C4-2B (cell line): ENCODE measurements around the gene LSM12.
"Not testable (repeated sequence)": the region's sequence is repeated elsewhere in the genome, so short reads cannot be mapped to it uniquely, and the experiment has no call there.

ENCODE experiments used
- H3K27ac ChIP-seq: fragments of 450-650 bp; 2 replicates; pipeline ENCODE4 v1.5.1; 2017
- ZFX ChIP-seq: fragments of 450-650 bp; IDR thresholded peaks from 2 replicates; pipeline ENCODE4 v1.6.1; 2017
- TF ChIP-seq, protein P1 (sequence below): fragments of 450-650 bp; conservative IDR thresholded peaks from 2 replicates; pipeline ENCODE4 v1.5.1; 2017; ENCODE audit warnings: mild to moderate bottlenecking

The LSM12 gene

DNA sequence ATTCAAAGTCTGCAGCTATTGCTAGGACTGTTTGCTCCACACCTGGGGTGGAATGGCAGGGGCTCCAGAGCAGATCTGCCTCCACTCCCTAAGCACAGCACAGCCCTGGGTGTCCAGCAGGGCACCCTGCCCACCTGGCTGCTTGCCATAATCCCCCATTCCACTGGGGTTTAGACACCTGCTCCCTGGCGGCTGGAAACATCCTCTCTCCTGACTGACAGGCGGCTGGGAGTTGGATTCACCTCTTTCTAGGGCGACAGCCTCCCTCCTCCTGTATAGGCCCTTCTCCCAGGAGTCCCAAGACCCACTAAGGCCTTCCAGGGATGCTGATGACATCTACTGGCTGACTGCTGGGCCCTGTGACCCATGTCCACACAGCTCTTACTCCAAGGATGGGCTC lies 39.0 kb upstream of the LSM12 start:
- TF ChIP-seq ZFX, result no peak
- TF ChIP-seq, protein P1, sequence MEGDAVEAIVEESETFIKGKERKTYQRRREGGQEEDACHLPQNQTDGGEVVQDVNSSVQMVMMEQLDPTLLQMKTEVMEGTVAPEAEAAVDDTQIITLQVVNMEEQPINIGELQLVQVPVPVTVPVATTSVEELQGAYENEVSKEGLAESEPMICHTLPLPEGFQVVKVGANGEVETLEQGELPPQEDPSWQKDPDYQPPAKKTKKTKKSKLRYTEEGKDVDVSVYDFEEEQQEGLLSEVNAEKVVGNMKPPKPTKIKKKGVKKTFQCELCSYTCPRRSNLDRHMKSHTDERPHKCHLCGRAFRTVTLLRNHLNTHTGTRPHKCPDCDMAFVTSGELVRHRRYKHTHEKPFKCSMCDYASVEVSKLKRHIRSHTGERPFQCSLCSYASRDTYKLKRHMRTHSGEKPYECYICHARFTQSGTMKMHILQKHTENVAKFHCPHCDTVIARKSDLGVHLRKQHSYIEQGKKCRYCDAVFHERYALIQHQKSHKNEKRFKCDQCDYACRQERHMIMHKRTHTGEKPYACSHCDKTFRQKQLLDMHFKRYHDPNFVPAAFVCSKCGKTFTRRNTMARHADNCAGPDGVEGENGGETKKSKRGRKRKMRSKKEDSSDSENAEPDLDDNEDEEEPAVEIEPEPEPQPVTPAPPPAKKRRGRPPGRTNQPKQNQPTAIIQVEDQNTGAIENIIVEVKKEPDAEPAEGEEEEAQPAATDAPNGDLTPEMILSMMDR, result no peak
- H3K27ac ChIP-seq, result no peak overlapping the region

DNA sequence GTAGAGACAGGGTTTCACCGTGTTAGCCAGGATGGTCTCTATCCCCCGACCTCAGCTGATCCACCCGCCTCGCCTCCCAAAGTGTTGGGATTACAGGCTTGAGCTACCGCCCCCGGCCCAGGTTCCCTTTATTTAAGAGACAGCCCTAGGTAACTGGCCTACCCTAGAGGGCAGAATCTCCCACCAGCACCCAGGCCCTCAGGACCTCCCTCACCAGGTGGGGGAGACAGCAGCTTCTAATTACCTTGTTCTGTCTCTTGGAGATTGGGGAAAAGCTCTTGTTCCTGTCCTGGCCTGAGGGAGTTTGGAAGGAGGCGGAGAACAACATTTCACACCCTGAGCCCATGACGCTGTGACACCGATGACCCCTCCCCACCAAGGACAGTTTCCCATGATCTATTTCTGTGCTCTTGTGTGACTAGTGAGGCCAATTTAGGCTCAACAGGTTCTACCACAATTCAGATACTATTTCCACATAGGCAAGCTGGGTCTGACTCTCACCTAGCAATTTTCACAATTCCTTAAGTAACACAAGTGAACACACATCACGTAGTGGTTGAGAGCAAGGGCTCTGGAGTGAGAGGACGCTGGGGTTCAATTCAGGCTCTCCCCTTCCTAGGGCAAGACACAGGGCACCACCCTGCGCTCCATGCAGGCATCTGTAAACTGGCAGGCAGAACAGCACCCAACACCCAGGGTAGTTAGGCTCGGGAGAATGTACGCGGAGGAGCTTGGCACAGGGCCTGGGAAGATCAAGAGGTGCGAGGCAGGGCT lies 36.6 kb upstream of the LSM12 start:
- peak overlapping the region; percentile 45 for H3K27ac ChIP-seq
- TF ChIP-seq, protein P1, result no peak
- TF ChIP-seq ZFX, result no peak

DNA sequence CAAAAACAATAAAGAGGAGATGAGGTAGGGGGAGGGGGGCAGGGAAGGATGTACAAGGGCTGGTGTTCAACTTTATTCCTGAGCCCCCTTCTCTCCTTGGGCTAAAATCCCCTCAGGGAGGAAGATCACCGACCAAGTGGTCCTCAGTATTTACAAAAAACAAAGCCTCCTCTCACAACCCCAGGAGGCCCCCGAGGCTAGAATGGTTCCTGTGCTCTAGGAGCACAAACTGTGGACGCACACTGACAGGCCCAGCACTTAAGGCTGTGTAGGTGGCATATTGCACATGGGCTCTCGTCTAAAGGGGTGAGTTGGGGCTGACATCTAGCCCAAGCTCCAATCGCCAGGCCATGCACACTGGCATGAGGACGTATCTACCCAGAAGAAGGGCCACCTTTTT lies 35.4 kb upstream of the LSM12 start:
- H3K27ac ChIP-seq, result not testable (repeated sequence)

DNA sequence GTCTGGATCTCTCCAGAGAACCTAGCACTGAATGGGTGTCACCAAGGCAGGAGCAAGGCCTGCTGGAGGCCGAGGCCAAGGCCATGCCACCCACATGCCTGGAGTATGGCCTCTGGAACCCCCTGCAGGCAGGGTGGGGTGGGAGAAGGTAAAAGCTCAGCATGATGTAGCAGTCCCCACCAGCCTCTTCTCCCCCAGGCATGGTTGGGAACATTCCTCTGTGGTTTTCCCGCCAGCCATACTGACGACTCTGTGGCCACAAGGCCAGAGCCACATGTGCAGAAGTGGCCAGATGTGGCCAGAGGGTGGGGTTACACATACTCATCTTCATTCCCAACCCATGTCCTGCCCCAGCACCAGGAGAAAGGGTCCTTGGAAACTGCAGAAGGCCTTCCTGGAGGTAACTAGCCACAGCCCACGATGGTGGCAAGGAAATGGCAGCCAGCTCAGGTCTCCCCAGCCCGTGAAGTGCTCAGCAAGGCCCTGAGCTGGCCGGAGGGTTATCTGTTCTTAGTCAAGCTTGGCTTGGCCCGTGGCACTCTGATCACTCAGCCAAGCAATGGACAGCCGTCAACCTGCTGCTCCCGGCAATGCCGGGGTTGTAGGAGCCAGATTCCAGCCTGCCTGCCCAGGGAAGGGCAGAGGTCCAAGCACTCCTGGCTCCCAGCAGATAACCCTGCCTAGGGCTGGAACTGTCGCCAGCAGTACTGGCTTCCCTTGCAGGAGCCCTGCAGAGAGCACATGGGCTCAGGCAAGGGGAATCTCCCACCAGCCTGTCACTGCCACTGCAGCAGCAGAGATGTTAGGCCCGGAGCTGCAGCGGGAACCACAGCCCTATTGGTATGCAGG lies 30.9 kb upstream of the LSM12 start:
- TF ChIP-seq, protein P1, result no peak
- no peak for TF ChIP-seq ZFX
- peak overlapping the region; percentile 68 for H3K27ac ChIP-seq

DNA sequence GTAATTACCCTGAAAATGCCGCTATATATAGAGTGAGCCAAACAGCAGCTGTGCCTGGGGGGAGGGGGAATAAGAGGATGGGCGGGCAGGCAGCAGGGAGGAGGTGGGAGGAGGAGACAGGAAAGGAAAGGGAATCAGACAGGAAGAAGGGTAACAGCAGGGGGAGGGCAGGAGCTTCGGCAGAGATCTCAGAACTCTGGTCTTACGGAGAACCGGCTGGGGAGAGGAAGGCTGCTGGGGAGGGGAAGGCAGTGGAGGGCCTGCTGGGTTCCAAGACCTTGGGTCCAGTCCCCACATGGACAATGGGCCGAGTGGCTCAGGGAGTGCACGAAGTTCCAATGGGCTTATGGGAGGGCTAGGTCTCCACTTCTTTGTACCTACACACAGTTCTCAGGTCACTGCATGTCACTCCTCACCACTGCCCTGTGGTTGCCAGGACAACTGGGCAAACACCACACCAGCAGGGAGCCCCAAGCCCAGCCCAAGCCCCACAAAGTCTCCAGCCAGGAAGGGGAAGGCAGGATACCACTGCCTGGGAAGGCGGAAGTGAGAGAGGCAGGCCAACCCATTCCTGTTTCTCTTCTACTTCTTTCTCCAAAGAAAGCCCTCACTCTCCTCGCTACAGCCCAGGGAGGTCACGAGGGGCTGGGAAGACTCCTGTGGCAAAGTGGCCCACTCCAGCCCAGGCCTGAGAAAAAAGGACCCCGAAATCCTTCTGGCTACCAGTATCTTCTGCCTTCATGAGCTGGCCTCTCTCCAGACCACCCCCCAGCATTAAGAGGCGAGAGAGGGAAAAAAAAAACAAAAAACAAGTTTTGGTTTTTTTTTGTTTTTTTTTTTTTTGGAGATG lies 29.4 kb upstream of the LSM12 start:
- no peak overlapping the region for H3K27ac ChIP-seq
- TF ChIP-seq, protein P1, result no peak
- no peak for TF ChIP-seq ZFX

DNA sequence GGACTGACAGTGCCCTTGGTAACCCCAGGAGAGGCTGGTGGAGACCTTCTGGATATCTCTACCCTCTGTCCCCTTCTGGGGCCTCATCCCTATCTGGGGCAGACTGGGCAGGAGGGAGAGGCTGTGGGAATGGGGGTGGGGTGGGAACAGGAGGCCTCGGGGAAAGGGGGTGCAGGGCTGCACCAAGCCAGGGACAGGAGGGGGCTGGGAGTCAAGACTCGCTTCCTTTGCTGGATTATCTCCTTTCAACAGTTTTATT lies 28.8 kb upstream of the LSM12 start:
- TF ChIP-seq ZFX, result no peak
- TF ChIP-seq, protein P1, result no peak
- H3K27ac ChIP-seq, result no peak overlapping the region

DNA sequence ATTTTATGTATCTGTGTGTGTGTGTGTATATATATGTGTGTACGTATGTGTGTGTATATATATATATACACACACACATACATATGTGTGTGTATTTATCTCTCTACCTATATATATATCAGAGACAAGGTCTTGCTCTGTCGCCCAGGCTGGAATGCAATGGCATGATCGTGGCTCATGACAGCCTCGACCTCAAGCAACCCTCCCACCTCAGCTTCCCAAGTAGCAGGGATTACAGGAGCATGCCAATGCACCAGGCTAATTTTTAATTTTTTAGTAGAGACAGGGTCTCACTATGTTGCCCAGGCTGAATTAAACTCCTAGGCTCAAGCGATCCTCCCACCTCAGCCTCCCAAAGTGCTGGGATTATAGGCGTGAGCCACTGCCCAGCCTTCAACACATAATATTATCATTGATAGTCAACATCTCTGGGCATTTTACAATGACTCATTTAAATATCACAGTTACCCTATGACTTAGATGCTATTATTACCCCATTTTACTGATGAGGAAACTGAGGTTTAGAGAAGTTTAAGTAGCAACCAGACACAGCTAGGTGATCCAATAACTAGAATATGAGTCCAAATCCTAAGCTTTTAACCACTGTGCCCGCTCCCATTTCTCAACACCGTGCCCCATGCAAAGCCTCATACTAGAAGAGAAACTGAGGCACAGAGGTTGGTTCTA lies 28.4 kb upstream of the LSM12 start:
- no peak for TF ChIP-seq ZFX
- TF ChIP-seq, protein P1, result no peak
- H3K27ac ChIP-seq, result no peak overlapping the region
